ENCODE results near the gene KLRF2. TPM values are rescaled to one million over a fixed set of nuclear protein-coding genes. Genes with fewer than 3 reads are reported as not detected.

Gene KLRF2
- total RNA-seq, 1 donor from 2014 or later = not detected

DNA sequence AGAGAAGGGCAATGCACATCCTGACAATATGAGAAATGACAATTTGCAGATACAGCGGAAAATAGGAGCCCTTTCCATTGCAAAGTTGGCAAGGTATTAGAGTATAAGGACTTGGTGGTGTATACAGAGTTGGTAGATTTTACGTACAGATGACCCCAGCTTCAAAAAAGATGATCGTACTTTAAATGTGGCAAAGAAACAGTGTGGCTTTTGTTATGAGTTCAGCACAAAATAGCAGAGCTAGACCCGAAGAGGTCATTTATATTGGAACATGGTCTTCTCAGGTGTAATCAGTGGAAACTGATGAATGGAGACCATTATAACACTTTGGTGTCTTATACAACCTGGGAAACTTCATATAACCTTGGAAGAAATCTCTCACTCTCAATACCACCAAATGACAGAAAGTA is 14.4 kb upstream of the KLRF2 start:
- peaks cover 6% of the 10 kb centered on the region for H3K4me1 Mint-ChIP-seq (ENCODE audit: low read depth)
- H3K36me3 Mint-ChIP-seq (ENCODE audit: insufficient read depth) = no peaks in the 10 kb centered on the region
- TF ChIP-seq, protein P1, sequence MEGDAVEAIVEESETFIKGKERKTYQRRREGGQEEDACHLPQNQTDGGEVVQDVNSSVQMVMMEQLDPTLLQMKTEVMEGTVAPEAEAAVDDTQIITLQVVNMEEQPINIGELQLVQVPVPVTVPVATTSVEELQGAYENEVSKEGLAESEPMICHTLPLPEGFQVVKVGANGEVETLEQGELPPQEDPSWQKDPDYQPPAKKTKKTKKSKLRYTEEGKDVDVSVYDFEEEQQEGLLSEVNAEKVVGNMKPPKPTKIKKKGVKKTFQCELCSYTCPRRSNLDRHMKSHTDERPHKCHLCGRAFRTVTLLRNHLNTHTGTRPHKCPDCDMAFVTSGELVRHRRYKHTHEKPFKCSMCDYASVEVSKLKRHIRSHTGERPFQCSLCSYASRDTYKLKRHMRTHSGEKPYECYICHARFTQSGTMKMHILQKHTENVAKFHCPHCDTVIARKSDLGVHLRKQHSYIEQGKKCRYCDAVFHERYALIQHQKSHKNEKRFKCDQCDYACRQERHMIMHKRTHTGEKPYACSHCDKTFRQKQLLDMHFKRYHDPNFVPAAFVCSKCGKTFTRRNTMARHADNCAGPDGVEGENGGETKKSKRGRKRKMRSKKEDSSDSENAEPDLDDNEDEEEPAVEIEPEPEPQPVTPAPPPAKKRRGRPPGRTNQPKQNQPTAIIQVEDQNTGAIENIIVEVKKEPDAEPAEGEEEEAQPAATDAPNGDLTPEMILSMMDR (IDR thresholded peaks at IDR 0.05; ENCODE audit: unreplicated experiment) = no peak
- H3K27ac Mint-ChIP-seq = no peak overlapping the region
- H3K27me3 Mint-ChIP-seq = peaks cover 6% of the 10 kb centered on the region
- no peak for DNase-seq (ENCODE audit: low spot score, unreplicated experiment)
- no peak overlapping the region for H3K4me3 Mint-ChIP-seq (ENCODE audit: low read depth)
- peaks cover 8% of the 10 kb centered on the region for H3K9me3 Mint-ChIP-seq (ENCODE audit: low read depth)

DNA sequence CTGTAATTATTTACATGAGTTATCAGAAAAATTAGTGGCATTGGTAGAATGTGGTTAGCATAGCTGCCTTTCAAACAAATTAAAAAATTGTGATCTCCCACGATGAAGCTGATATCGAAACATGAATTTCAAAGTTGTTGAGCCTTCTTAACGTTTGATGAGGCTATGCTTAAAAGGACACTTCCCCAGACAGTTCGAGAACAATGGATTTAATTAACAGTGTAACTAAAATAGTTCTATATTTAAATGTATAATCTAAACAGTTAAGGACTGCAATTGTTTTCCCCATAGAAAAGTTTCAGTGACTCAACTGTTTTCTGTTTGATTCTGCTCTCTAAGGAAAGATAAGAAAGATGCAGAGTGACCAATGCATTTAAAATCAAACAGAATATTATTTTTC is 13.8 kb upstream of the KLRF2 start:
- Mint-ChIP-seq H3K9me3 (ENCODE audit: low read depth) (peaks cover 8% of the 10 kb centered on the region), H3K4me3 (ENCODE audit: low read depth) (no peak overlapping the region), H3K36me3 (ENCODE audit: insufficient read depth) (no peaks in the 10 kb centered on the region), H3K27ac (no peak overlapping the region), H3K4me1 (ENCODE audit: low read depth) (peaks cover 6% of the 10 kb centered on the region), H3K27me3 (peaks cover 6% of the 10 kb centered on the region)
- TF ChIP-seq, protein P1 (IDR thresholded peaks at IDR 0.05; ENCODE audit: unreplicated experiment) = no peak
- DNase-seq (ENCODE audit: low spot score, unreplicated experiment) = no peak

DNA sequence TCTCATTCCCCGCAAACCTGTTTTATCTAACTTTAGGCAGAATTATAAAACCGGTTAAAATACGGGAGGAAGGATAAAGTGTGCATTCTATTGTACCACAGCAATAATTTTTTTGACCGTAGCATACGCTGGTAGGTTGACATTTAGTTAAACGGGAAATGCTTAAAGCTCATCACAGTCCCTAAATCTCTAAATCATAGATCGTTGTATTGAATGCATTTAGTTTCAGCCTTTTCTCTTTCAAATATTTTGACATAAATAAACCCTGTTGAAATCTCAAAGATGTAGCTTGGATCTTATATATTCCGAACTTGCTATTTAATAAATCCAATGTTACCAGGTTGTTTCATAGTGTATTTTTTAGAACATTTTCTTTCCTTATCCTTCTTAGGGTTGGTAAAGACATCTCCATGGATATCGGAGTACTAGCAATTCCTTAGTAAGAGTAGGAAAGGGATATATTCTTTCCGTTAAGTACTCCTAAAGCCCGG is 12.9 kb upstream of the KLRF2 start:
- TF ChIP-seq, protein P1 (IDR thresholded peaks at IDR 0.05; ENCODE audit: unreplicated experiment) = no peak
- no peak for DNase-seq (ENCODE audit: low spot score, unreplicated experiment)
- peaks cover 6% of the 10 kb centered on the region for H3K27me3 Mint-ChIP-seq

DNA sequence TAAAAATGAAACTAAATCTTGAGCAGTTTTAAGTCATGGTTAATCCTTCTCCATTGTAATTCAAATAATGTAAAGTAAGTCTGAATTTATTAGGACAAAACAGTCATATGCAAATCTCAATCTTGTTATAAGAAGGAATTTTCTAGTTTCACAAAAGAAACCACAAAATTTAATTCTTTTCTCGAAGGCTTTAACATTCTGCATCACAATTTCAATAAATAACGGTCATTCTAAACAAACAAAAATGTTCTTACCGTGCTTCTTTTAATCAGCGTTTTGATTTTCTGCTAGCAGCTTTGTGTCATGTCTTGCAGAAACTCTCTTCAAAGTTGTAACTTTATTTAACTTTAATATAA is 12.4 kb upstream of the KLRF2 start:
- peaks cover 9% of the 10 kb centered on the region for H3K4me1 Mint-ChIP-seq (ENCODE audit: low read depth)
- no peak for DNase-seq (ENCODE audit: low spot score, unreplicated experiment)
- no peak overlapping the region for H3K27ac Mint-ChIP-seq
- peaks cover 6% of the 10 kb centered on the region for H3K27me3 Mint-ChIP-seq
- TF ChIP-seq, protein P1 (IDR thresholded peaks at IDR 0.05; ENCODE audit: unreplicated experiment) = no peak
- H3K9me3 Mint-ChIP-seq (ENCODE audit: low read depth) = no peaks in the 10 kb centered on the region
- H3K4me3 Mint-ChIP-seq (ENCODE audit: low read depth) = no peak overlapping the region
- H3K36me3 Mint-ChIP-seq (ENCODE audit: insufficient read depth) = no peaks in the 10 kb centered on the region

More for the DNA sequence above, 12.9 kb upstream of the KLRF2 start:
- Mint-ChIP-seq H3K4me3 (ENCODE audit: low read depth) (no peak overlapping the region), H3K9me3 (ENCODE audit: low read depth) (peaks cover 4% of the 10 kb centered on the region), H3K27ac (no peak overlapping the region), H3K4me1 (ENCODE audit: low read depth) (peaks cover 9% of the 10 kb centered on the region), H3K36me3 (ENCODE audit: insufficient read depth) (no peaks in the 10 kb centered on the region)

DNA sequence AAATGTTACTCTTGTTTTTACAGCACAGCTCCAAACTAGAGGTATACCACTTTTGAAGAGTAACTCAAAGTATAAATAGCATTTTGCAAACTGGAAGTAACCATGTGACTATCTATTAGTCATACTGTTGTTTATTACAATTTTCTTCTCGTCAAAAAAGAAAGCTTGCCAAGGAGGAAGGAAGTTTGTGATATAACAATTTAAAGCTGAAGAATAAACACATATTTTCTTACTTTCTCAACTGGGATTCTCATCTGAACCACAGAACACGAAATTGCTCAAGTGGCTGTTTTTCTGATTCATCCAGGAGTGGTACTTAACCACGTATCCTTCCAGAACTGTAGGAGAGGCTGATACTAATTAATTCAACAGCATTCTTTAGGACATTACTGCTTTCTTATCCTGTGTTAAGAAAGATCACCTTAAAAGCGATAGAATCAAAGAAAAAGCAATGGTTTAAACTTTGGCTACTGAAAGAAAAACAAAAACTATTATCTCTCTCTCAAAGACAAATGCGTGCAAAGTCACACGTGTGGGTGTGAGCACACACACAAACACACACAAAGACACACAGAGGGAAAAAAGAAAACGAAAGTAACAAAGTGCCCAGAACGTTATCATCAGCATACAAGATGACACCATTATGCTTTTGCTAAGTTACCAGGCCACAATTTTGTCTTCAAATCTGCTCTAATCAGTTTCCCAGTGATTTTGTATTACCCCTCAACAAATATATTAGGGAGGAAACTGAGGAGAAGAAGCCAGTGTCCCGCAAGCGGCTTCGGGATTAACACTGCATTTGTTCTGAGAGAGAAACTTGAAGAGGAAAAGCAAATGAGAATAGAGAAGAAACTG is 11.8 kb upstream of the KLRF2 start, which contains the start of gene CLEC2B:
TSS of gene CLEC2B (minus strand) at position 48 of the 855 bp plus-strand sequence.
- Mint-ChIP-seq H3K4me3 (ENCODE audit: low read depth) (no peak within 1 kb of the TSS), H3K27ac (peak within 1 kb of the TSS; percentile 4), H3K36me3 (ENCODE audit: insufficient read depth) (no peaks in the 10 kb centered on the region), H3K9me3 (ENCODE audit: low read depth) (no peaks in the 10 kb centered on the region), H3K4me1 (ENCODE audit: low read depth) (peaks cover 9% of the 10 kb centered on the region), H3K27me3 (peaks cover 6% of the 10 kb centered on the region)
- TF ChIP-seq, protein P1 (IDR thresholded peaks at IDR 0.05; ENCODE audit: unreplicated experiment) = no peak
- no peak for DNase-seq (ENCODE audit: low spot score, unreplicated experiment)

Measured in progenitor cell of endocrine pancreas (in vitro differentiated cells).